GM18526 (cell line): Measurements from ENCODE around the gene GATB.

Experiments
- POLR2A ChIP-seq: IDR thresholded peaks from 3 replicates; pipeline ENCODE4 v1.6.1; 2011; ENCODE audit not compliant: insufficient read length; ENCODE audit errors: extremely low read depth

The GATB gene

GRCh38 chr4:151797131-151797530 lies 36.3 kb upstream of the GATB start:
- TF ChIP-seq POLR2A: no peak

GRCh38 chr4:151796106-151796505 lies 35.3 kb upstream of the GATB start:
- no peak for TF ChIP-seq POLR2A

GRCh38 chr4:151792995-151793394 lies 32.2 kb upstream of the GATB start:
- no peak for TF ChIP-seq POLR2A

- TF ChIP-seq POLR2A: no peak
Observed at GRCh38 chr4:151792530-151792929, 31.7 kb upstream of the GATB start.

- no peak for TF ChIP-seq POLR2A
Observed at GRCh38 chr4:151788021-151788420, 27.2 kb upstream of the GATB start.

GRCh38 chr4:151786158-151786495 lies 25.3 kb upstream of the GATB start:
- no peak for TF ChIP-seq POLR2A

GRCh38 chr4:151785484-151786157 lies 24.8 kb upstream of the GATB start:
- TF ChIP-seq POLR2A: no peak

GRCh38 chr4:151784706-151785105 lies 23.9 kb upstream of the GATB start:
- TF ChIP-seq POLR2A: no peak

GRCh38 chr4:151783867-151784266 lies 23.1 kb upstream of the GATB start:
- TF ChIP-seq POLR2A: no peak

- no peak for TF ChIP-seq POLR2A
Observed at GRCh38 chr4:151782296-151782695, 21.5 kb upstream of the GATB start.

- TF ChIP-seq POLR2A: no peak
Observed at GRCh38 chr4:151781026-151781425, 20.2 kb upstream of the GATB start.

- no peak for TF ChIP-seq POLR2A
Observed at GRCh38 chr4:151777471-151777870, 16.7 kb upstream of the GATB start.

GRCh38 chr4:151774324-151774723 lies 13.5 kb upstream of the GATB start:
- TF ChIP-seq POLR2A: no peak

- no peak for TF ChIP-seq POLR2A
Observed at GRCh38 chr4:151772274-151772673, 11.5 kb upstream of the GATB start.

GRCh38 chr4:151771664-151772063 lies 10.9 kb upstream of the GATB start:
- TF ChIP-seq POLR2A: no peak

GRCh38 chr4:151770154-151770553 lies 9.3 kb upstream of the GATB start:
- no peak for TF ChIP-seq POLR2A

GRCh38 chr4:151768835-151769234 lies 8.0 kb upstream of the GATB start:
- TF ChIP-seq POLR2A: no peak
